HG02970 (cell line): ENCODE measurements around the gene AHNAK2.

ENCODE experiments used
- ATAC-seq: cut with Tn5 transposase; IDR thresholded peaks from one replicate; pipeline ENCODE4 v1.9.1; 2021; ENCODE audit warnings: mild to moderate bottlenecking, moderate library complexity, moderate number of reproducible peaks; ENCODE audit not compliant: unreplicated experiment, low FRiP score

AHNAK2 gene

DNA sequence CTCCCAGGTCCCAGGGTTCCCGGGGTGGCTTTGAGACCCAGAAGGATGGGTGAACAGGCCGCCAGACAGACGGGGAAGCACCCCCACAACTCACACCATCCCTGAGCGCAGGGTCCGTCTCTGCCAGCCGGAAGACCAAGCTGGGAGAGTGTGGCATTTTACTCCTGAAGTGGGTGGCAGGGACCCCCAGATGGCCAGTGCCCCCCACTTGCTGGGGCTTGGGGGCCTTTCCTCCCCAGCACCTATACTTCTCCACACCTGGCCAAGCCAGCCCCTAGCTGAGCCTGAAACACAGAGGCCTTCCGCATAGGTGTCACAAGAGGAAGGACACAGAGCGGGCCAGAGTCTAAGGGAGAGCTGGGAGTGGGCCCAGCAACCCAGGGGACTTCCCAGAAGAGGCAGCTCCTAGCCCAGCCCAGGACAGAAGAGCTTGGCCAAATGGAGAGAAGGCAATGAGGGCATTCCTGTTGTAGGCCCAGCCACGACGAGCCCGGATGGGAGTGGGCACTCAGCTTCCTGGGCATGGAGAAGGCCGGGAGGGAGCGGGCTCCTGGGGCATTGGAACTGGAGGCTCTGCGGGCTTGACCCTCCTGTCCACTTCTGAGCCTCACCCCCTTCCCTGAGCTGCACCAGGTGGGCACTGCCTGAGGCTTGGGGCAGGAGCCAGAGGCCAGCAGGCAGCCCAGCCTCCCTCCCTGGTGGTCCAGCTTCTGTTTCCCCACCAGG, 3.3 kb downstream of the AHNAK2 start:
- ATAC-seq = no peak

DNA sequence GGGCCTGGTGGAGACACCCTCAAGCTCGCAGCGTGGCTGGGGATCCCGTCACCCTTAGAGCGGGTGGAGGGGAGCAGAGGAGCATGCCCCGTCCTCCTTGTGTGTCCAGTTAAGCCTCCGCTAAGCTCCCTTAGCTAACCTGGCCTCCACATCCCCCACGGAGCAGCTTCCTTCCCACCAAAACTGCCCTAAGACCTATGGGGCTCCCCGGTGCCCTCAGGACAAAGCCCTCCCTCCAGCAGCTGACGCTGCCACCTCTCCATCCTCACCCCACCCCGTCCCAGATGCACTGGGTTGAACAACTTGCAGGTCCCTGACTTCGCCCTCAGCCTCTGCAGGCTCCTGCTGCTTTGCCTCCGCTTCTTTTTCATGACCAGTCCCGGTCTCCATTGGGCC, 4.0 kb downstream of the AHNAK2 start:
- ATAC-seq = no peak

DNA sequence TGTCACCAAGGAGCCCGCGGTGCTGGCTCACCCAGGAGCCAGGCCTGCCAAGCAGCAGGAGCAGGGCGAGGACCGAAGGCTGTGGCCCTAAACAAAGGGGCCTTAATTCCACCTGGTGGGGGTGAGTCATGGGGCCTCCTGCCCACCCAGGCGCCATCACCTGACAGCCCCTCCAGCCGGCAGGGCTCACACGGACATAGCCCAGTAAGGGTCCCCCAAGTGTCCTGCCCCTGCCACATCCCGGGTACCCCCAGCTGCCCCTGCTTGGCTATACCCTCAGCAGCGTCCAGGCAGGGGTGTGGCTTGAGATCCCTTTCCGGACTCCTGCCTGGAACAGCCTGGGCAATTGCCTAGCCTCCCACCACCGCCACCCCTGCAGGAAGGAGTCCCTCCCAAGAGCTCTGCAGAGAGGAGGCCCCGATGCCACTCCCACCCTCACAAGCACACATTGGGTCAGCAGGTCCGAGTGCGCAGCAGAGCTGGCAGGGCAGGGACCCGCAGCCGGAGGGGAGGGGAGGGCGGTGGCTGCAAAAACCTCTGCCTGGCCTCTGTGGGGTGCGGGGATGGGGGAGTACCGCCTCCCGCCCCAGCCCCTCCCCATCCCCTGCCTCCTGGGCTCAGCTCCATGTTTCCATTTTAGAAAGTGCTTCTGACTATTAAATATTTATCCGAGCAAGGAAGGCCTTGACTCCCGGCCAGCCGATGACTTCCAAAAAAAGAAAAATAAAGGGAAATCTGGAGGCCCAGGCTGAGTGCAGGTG, 4.6 kb downstream of the AHNAK2 start:
- no peak for ATAC-seq

GRCh38 chr14:104973135-104973384, 5.1 kb downstream of the AHNAK2 start:
- no peak for ATAC-seq

DNA sequence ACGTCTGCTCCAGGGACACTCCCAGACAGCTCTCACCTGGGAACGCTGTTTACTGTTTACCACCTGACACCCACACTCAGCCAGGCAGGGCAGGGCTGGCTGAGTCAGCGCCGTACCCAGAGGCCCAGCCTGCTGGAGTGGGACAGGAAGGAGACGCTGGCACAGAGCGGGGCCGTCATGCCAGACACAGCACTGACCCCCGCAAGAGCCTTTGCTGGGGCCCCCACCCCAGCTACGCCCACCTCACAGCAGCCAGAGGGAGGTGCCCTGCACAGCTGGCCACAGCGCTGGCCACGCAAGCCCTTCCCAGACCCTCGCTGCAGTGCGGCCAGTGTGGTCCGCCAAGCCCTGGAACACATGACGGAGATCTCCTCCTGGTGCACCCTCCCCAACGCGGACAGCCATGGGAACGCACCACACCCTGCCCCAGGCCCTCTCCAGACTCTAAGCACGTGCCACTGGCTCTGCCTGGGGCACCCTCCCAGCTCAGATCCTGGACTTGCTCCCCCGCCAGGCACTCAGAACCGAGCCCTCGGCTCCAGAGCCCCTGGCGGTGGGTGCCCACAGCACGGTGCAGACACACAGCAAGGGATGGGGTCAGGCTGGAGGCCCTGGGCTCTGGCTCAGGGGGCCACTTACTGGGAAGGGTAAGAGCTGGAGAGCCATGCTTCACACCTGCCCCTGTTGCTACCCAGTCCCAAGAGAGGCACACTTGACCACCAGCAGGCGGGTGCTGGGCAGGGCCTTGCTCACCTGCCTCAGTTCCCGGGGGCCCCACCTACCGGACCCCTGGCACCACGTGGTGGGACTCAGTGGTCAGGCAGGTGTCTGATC, 5.7 kb downstream of the AHNAK2 start:
- ATAC-seq = no peak

DNA sequence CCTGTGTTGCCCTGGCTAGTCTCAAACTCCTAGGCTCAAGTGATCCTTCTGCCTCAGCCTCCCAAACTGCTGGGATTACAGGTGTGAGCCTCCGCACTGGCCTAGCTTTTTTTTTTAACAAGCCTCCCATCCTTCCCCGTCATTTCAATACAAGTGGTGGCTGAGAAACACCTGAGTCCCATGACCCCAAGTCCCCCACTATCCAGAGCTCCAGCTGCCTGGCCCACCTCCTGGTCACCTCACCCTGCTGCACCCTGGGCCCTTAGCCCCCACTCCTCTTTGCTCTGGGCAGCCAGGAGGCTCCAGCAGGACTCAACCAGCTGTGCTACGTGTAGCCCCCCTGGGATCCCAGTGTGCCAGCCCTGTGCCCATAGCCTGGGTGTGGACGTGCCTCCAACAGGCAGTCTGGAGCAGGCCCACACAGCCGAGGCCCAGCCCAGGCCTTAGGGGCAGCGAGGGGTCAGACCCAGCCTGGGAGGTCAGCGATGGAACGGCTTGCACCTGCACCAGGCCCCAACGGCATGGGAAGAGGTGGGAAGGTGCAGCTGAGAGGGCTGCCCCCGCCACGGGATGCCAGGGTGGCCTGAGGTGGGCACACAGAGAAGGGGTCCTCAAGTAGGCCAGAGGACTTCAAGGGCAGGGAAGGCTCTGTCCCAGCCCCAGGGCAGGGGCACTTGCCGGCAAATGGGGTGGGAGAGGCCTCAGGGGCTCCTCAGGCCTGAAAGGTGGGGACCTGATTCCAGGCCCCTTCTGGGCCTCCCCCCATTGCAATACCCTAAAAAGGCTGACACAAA, 6.5 kb downstream of the AHNAK2 start:
- ATAC-seq = no peak

DNA sequence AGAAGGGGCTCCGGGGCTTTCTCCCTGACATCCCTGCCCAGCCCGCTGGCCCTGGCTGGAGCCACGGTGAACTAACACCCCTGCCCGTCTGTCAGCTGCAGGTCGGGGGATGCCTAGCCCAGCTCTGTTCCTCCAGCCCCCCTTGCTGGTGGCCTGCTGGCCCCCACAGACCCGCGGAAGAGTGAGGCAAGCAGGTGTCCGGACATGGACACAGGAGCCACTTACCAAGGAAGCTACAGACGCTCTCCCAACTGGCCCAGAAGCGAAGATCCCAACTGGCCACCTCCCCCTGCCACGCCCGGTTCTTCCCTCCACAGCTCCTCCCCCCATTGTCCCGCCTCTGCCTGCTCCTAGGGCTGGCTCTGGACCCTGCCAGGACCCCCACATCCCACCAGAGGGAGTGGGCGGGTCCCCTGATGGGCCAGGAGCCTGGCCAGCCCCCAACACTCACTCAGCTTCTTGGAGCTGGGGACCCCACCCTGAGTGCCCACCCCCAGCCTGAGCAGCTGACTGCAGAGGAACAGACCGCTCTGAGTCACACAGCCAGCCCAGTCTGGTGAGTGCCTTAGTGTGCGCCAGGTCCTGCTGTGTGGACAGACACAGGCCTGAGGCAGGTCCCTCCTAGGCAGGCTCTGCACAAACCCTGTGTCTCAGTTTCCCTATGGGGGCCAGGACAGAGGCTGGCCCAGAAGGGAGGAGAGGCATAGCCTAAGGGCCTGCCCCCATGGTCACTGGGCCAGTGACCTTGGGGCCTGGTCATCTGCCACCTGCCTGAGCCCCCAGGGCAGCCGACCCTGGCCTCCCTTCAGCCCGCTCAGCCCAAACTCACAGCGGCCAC, 7.7 kb downstream of the AHNAK2 start:
- no peak for ATAC-seq

DNA sequence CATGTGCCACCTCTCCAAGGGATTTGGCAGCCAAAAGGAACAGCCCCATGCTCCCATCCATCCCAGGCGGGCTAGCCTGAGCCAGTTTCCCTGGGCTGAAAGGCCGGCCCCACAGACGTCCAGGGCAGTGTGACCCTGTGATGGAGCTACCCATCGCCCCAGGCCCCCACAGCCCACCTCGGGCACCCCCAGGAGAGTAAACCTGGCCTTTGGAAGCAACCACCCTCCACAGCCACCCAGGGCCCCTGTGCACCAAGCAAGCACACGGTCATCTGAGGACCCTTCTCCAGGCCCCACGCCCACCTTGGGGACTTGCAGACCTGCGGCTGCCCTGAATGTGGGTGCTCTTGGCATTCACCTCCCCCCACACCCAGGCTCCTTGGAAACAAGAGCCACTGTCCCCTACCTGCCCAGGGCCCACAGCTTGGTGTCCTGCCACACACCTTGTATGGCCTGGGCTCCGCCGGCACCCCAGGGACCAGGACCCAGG, 8.4 kb downstream of the AHNAK2 start:
- ATAC-seq = no peak

GRCh38 chr14:104968541-104969401, 9.4 kb downstream of the AHNAK2 start:
- ATAC-seq = no peak

DNA sequence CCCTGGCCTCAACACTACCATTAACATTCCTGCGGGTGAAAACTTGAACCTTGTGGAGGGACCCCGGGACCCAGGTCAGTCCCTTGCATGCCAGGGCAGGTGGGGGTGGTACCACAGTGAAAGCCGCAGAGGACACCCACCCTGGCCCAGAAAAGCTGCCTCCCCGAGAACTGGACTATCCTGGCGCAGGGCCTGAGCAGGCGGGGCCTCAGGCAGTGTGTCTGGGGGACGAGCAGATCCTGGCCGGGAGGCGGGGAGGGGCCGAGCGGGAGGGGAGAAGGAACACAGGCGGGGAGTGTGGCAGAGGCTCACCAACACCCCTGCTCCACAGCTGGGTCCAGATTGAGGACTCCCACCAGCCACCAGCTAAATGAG, 10.0 kb downstream of the AHNAK2 start:
- ATAC-seq = no peak

- no peak for ATAC-seq
Measured at GRCh38 chr14:104967386-104968152, 10.6 kb downstream of the AHNAK2 start.

- ATAC-seq = no peak
Measured at GRCh38 chr14:104966981-104967385, 11.2 kb downstream of the AHNAK2 start.

GRCh38 chr14:104966261-104966865, 11.8 kb downstream of the AHNAK2 start:
- ATAC-seq = no peak

DNA sequence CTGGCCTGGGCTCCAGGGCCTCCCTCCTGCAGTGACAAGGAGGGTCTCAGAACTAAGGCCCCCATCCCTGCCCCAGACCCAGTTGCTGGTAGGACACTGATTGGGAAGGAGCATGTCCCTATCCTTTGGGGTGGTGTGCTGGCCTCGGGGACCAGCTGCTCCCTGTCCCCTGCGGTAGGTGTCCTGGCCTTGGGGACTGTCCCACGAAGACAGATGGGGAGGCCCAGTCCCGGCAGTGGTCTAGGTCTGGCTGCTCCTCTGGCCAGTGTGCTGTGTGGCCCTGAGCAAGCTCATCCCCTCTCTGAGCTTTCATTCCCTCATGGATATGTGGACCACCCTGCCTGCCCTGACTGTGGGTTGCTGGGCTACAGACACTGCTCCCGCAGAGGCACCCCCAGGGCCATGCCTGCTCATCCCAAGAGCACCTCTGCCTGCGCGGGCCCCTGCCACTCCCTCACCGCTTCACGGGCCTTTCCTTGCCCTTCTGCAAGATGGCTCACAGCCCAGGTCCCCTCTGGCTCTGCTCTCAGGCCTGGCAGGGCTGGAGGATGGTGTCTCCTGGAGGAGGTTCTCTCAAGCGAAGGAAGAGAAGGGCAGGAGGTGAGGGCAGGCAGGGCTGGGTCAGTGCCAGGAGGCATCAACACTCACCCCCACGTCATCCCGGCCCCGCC, 12.5 kb downstream of the AHNAK2 start:
- no peak for ATAC-seq

- no peak for ATAC-seq
Measured at GRCh38 chr14:104964546-104964945, 13.6 kb downstream of the AHNAK2 start.

DNA sequence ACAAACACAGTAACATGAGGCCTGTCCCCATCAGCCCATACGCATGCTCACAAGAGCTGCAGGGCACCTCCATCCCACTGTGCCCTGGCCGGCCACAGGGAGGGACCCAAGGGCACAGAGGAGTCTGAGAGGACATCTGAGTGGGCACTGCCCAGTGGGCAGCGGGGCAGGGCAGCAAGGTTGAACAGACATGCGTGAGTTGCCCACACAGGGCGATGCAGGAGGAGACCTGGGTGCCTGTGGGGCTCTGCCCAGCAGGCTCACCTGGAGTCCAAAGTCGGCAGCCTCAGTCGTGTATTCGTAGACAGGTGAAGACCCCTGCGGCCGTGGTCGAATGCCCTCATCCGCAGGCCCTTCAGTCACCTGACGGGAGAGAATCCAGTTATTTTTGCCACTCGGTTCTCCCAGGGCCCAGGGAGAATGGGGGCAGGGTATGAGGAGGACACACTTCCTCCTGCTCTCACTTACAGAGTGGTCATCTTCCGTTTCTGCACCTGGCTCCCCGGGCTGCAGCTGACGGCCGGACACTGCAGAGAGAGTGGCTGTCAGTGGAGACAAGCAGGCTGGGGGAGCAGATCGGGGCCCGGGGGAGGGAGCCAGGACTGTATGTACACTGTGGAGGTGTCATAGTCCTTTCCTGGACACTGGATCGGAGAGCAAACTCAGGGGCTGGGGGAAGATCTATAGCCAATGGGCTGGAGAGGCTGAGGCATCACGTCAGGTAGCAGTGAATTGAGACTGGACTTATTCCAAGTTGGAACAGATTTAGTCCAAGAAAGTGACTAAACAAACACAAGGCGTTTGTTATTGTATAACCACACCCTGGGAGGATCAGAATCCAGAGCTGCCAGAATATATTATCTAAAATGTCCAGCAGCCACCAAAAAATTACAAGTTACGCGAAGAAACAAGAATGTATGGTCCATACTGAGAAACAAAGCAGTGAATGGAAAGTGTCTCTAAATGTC, 20.7 kb downstream of the AHNAK2 start:
- ATAC-seq = no peak
